GM23338 (cell line): ENCODE measurements around the gene GRHPR.
"Not testable (repeated sequence)": the region's sequence is repeated elsewhere in the genome, so short reads cannot be mapped to it uniquely, and the experiment has no call there.

Source experiments
- CREB1 ChIP-seq: fragments of 250-450 bp; sonication (Bioruptor Pico); IDR thresholded peaks from 2 replicates; pipeline ENCODE4 v1.5.0; 2020; ENCODE audit warnings: low read depth, mild to moderate bottlenecking, moderate library complexity
- EZH2 ChIP-seq: fragments of 200-600 bp; sonication (generic); IDR thresholded peaks from one replicate; pipeline ENCODE4 v1.8.0; 2017; ENCODE audit warnings: antibody characterized with exemption, mild to moderate bottlenecking, low read depth; ENCODE audit not compliant: unreplicated experiment
- JUNB ChIP-seq: IDR thresholded peaks from one replicate; pipeline ENCODE4 v1.6.1; 2016; ENCODE audit warnings: antibody characterized with exemption; ENCODE audit not compliant: unreplicated experiment
- POLR2AphosphoS5 ChIP-seq: IDR thresholded peaks from 2 replicates; pipeline ENCODE4 v1.6.1; 2016; ENCODE audit warnings: antibody characterized with exemption, low read depth
- ZNF331 ChIP-seq: fragments of 250-450 bp; sonication (Bioruptor Pico); IDR thresholded peaks from 2 replicates; pipeline ENCODE4 v1.5.0; 2020; ENCODE audit warnings: low read depth, mild to moderate bottlenecking, moderate library complexity
- TF ChIP-seq, protein P1 (sequence below), 2 experiments: fragments of 200-600 bp in 1 of 2; sonication (generic) in 1 of 2; conservative IDR thresholded peaks; 2 replicates each; pipeline versions ENCODE4 v1.5.1 to v1.6.1; 2016 to 2017; ENCODE audit warnings: antibody characterized with exemption in 2 of 2, low read depth in 2 of 2, mild to moderate bottlenecking in 2 of 2, moderate library complexity in 1 of 2
- TF ChIP-seq, protein P2 (sequence below): IDR thresholded peaks from 2 replicates; pipeline ENCODE4 v1.6.1; 2016; ENCODE audit warnings: antibody characterized with exemption
- TF ChIP-seq, protein P3 (sequence below): IDR thresholded peaks from one replicate; pipeline ENCODE4 v1.6.1; 2018; ENCODE audit warnings: antibody characterized with exemption; ENCODE audit not compliant: unreplicated experiment

DNA sequence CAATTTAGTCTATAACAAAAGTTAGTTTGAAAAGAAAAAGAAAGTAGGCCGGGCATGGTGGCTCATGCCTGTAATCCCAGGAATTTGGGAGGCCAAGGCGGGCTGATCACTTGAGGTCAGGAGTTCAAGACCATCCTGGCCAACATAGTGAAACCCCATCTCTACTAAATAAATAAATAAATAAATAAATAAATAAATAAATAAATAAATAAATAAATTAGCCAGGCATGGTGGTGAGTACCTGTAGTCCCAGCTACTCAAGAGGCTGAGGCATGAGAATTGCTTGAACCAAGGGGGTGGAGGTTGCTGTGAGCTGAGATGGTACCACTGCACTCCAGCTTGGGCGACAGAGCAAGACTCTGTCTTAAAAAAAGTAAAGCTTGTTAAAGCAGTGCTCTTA lies 24.5 kb upstream of the GRHPR start:
- TF ChIP-seq, protein P1, sequence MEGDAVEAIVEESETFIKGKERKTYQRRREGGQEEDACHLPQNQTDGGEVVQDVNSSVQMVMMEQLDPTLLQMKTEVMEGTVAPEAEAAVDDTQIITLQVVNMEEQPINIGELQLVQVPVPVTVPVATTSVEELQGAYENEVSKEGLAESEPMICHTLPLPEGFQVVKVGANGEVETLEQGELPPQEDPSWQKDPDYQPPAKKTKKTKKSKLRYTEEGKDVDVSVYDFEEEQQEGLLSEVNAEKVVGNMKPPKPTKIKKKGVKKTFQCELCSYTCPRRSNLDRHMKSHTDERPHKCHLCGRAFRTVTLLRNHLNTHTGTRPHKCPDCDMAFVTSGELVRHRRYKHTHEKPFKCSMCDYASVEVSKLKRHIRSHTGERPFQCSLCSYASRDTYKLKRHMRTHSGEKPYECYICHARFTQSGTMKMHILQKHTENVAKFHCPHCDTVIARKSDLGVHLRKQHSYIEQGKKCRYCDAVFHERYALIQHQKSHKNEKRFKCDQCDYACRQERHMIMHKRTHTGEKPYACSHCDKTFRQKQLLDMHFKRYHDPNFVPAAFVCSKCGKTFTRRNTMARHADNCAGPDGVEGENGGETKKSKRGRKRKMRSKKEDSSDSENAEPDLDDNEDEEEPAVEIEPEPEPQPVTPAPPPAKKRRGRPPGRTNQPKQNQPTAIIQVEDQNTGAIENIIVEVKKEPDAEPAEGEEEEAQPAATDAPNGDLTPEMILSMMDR (conservative IDR thresholded peaks at IDR 0.05; ENCODE audit: low read depth in 2 of 2), result not testable (repeated sequence)
- TF ChIP-seq, protein P2, sequence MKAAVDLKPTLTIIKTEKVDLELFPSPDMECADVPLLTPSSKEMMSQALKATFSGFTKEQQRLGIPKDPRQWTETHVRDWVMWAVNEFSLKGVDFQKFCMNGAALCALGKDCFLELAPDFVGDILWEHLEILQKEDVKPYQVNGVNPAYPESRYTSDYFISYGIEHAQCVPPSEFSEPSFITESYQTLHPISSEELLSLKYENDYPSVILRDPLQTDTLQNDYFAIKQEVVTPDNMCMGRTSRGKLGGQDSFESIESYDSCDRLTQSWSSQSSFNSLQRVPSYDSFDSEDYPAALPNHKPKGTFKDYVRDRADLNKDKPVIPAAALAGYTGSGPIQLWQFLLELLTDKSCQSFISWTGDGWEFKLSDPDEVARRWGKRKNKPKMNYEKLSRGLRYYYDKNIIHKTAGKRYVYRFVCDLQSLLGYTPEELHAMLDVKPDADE, result not testable (repeated sequence)
- TF ChIP-seq EZH2; POLR2AphosphoS5; JUNB; ZNF331; CREB1 (CRISPR knock-in tag): not testable (repeated sequence)
- TF ChIP-seq, protein P3, sequence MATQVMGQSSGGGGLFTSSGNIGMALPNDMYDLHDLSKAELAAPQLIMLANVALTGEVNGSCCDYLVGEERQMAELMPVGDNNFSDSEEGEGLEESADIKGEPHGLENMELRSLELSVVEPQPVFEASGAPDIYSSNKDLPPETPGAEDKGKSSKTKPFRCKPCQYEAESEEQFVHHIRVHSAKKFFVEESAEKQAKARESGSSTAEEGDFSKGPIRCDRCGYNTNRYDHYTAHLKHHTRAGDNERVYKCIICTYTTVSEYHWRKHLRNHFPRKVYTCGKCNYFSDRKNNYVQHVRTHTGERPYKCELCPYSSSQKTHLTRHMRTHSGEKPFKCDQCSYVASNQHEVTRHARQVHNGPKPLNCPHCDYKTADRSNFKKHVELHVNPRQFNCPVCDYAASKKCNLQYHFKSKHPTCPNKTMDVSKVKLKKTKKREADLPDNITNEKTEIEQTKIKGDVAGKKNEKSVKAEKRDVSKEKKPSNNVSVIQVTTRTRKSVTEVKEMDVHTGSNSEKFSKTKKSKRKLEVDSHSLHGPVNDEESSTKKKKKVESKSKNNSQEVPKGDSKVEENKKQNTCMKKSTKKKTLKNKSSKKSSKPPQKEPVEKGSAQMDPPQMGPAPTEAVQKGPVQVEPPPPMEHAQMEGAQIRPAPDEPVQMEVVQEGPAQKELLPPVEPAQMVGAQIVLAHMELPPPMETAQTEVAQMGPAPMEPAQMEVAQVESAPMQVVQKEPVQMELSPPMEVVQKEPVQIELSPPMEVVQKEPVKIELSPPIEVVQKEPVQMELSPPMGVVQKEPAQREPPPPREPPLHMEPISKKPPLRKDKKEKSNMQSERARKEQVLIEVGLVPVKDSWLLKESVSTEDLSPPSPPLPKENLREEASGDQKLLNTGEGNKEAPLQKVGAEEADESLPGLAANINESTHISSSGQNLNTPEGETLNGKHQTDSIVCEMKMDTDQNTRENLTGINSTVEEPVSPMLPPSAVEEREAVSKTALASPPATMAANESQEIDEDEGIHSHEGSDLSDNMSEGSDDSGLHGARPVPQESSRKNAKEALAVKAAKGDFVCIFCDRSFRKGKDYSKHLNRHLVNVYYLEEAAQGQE, result not testable (repeated sequence)
